ENCODE measurements around the gene CHCHD6.

CHCHD6 gene

GRCh38 chr3:126941721-126942270, 237.8 kb downstream of the CHCHD6 start:
- TF ChIP-seq FOXP2 (optimal IDR thresholded peaks at IDR 0.05; ENCODE audit: borderline replicate concordance, extremely low read depth, extremely low read length, insufficient read depth) = no peak
- no peak for TF ChIP-seq SIN3A (IDR thresholded peaks at IDR 0.05; ENCODE audit: borderline replicate concordance, insufficient read depth, low read length)
- TF ChIP-seq POLR2AphosphoS5 (IDR thresholded peaks at IDR 0.05; ENCODE audit: low read depth, low read length) = no peak
- no peak for TF ChIP-seq REST (IDR thresholded peaks at IDR 0.05; ENCODE audit: insufficient read depth in 1 of 2, low read depth in 2 of 2, low read length in 2 of 2)
- TF ChIP-seq TAF1 (IDR thresholded peaks at IDR 0.05; ENCODE audit: borderline replicate concordance, insufficient read depth, low read length) = no peak

- no peak for TF ChIP-seq REST (IDR thresholded peaks at IDR 0.05; ENCODE audit: insufficient read depth in 1 of 2, low read depth in 2 of 2, low read length in 2 of 2)
- no peak for TF ChIP-seq POLR2AphosphoS5 (IDR thresholded peaks at IDR 0.05; ENCODE audit: low read depth, low read length)
- TF ChIP-seq TAF1 (IDR thresholded peaks at IDR 0.05; ENCODE audit: borderline replicate concordance, insufficient read depth, low read length) = no peak
- no peak for TF ChIP-seq SIN3A (IDR thresholded peaks at IDR 0.05; ENCODE audit: borderline replicate concordance, insufficient read depth, low read length)
- no peak for TF ChIP-seq FOXP2 (optimal IDR thresholded peaks at IDR 0.05; ENCODE audit: borderline replicate concordance, extremely low read depth, extremely low read length, insufficient read depth)
Measured at GRCh38 chr3:126944089-126944965, 240.3 kb downstream of the CHCHD6 start.

- TF ChIP-seq TAF1 (IDR thresholded peaks at IDR 0.05; ENCODE audit: borderline replicate concordance, insufficient read depth, low read length) = no peak
- TF ChIP-seq REST (IDR thresholded peaks at IDR 0.05; ENCODE audit: insufficient read depth in 1 of 2, low read depth in 2 of 2, low read length in 2 of 2) = no peak
- no peak for TF ChIP-seq SIN3A (IDR thresholded peaks at IDR 0.05; ENCODE audit: borderline replicate concordance, insufficient read depth, low read length)
- no peak for TF ChIP-seq POLR2AphosphoS5 (IDR thresholded peaks at IDR 0.05; ENCODE audit: low read depth, low read length)
- TF ChIP-seq FOXP2 (optimal IDR thresholded peaks at IDR 0.05; ENCODE audit: borderline replicate concordance, extremely low read depth, extremely low read length, insufficient read depth) = no peak
Measured at GRCh38 chr3:126945171-126945721, 241.2 kb downstream of the CHCHD6 start.

- TF ChIP-seq POLR2AphosphoS5 (IDR thresholded peaks at IDR 0.05; ENCODE audit: low read depth, low read length) = no peak
Measured at GRCh38 chr3:126945891-126946290, 241.9 kb downstream of the CHCHD6 start.

GRCh38 chr3:126946405-126946804, 242.4 kb downstream of the CHCHD6 start:
- TF ChIP-seq REST (IDR thresholded peaks at IDR 0.05; ENCODE audit: insufficient read depth in 1 of 2, low read depth in 2 of 2, low read length in 2 of 2) (no peak), TAF1 (IDR thresholded peaks at IDR 0.05; ENCODE audit: borderline replicate concordance, insufficient read depth, low read length) (no peak)
